Testis (tissue), 3 donors: ENCODE measurements around the gene PITX2. TPM values are rescaled to one million over a fixed set of nuclear protein-coding genes. Genes with fewer than 3 reads are reported as not detected.

Experiments
- DNase-seq: peaks from one replicate; pipeline ENCODE4 v3.0.0-alpha.2; 2019
- H3K27ac ChIP-seq, 2 donors: fragments of 200-600 bp; sonication (generic); one replicate each; pipeline ENCODE4 v1.5.1; 2019
- H3K27me3 ChIP-seq: fragments of 200-600 bp; sonication (generic); one replicate; pipeline ENCODE4 v1.5.1; 2019
- H3K36me3 ChIP-seq: fragments of 200-600 bp; sonication (generic); one replicate; pipeline ENCODE4 v1.5.1; 2017; ENCODE audit warnings: low read depth; ENCODE audit errors: missing control alignments
- H3K4me1 ChIP-seq: fragments of 200-600 bp; sonication (generic); one replicate; pipeline ENCODE4 v1.5.1; 2019
- H3K4me3 ChIP-seq, 2 donors: fragments of 200-600 bp; sonication (generic); one replicate each; pipeline ENCODE4 v1.5.1; 2017 to 2019
- H3K9me3 ChIP-seq: fragments of 200-600 bp; sonication (generic); one replicate; pipeline ENCODE4 v1.5.1; 2017
- CTCF ChIP-seq, 3 experiments: fragments of 450-650 bp in 2 of 3; fragments of 200-600 bp in 1 of 3; sonication (generic) in 1 of 3; IDR thresholded peaks; one replicate each; pipeline ENCODE4 v1.5.1; 2016 to 2019; ENCODE audit warnings: antibody characterized with exemption in 3 of 3, mild to moderate bottlenecking in 2 of 3, moderate library complexity in 1 of 3
- POLR2A ChIP-seq: fragments of 450-650 bp; IDR thresholded peaks from one replicate; pipeline ENCODE4 v1.6.1; 2017; ENCODE audit warnings: antibody characterized with exemption, mild to moderate bottlenecking, moderate library complexity
- WGBS, 2 donors: methylation state at CpG; one replicate each; pipeline ENCODE4 v1.1.5; 2018; 5-methylcytosine and 5-hydroxymethylcytosine counted together
- intact Hi-C: fragments of 100-400 bp; cut with DNase I; formaldehyde crosslinking; loops from one replicate; pipeline ENCODE4 v1.15.1; 2023; ENCODE audit warnings: low total_unique reads
- polyA plus RNA-seq: library from polyadenylated mRNA; stranded (reverse); fragments of 350-450 nt; fragmentation: Illumina TruSeq; extraction: RNeasy Lipid Tissue Mini Kit (QIAGEN cat#74804); gene quantifications from one replicate; pipeline ENCODE4 v1.2.3, GENCODE V29; 2014; ENCODE audit warnings: low read depth, low replicate concordance; ENCODE audit not compliant: insufficient read depth
- total RNA-seq, 2 donors: library from RNA; depleted of rRNA; stranded (reverse); fragments of >200 nt; gene quantifications; one replicate each; pipeline ENCODE4 v1.2.3, GENCODE V29; 2016

The PITX2 gene
- total and polyA plus RNA-seq, 3 donors from 2014 or later, result 0.93 to 2.6 (median 2.3) TPM

- Histone ChIP-seq H3K27me3 (no peaks in the 10 kb centered on the region), H3K36me3 (no peaks in the 10 kb centered on the region), H3K27ac (no peak overlapping the region), H3K4me3 (no peak overlapping the region), H3K9me3 (no peaks in the 10 kb centered on the region), H3K4me1 (peaks cover 9% of the 10 kb centered on the region)
- 30 to 43% methylated on average over 13 of the region's 13 CpGs for WGBS, 2 donors
- intact Hi-C loops, result no loop called here
- DNase-seq, result no peak
- TF ChIP-seq POLR2A, result no peak
- TF ChIP-seq CTCF (IDR thresholded peaks at IDR 0.05), result no peak
Measured at GRCh38 chr4:110626532-110627153, 3.8 kb upstream of the PITX2 start.

GRCh38 chr4:110625576-110626257, 2.8 kb upstream of the PITX2 start:
- intact Hi-C loops, result no loop called here
- TF ChIP-seq CTCF (IDR thresholded peaks at IDR 0.05), result no peak
- no peak for TF ChIP-seq POLR2A

GRCh38 chr4:110624904-110625494, 2.1 kb upstream of the PITX2 start:
- Histone ChIP-seq H3K9me3 (no peaks in the 10 kb centered on the region), H3K36me3 (no peaks in the 10 kb centered on the region), H3K4me3 (no peak overlapping the region), H3K27me3 (no peaks in the 10 kb centered on the region), H3K27ac (no peak overlapping the region), H3K4me1 (peaks cover 9% of the 10 kb centered on the region)
- no peak for DNase-seq
- 30 to 43% methylated on average over 6 of the region's 6 CpGs for WGBS, 2 donors
- TF ChIP-seq POLR2A (no peak), CTCF (IDR thresholded peaks at IDR 0.05) (no peak)
- intact Hi-C loops, result no loop called here

More at GRCh38 chr4:110625576-110626257, 2.8 kb upstream of the PITX2 start:
- no peak for DNase-seq
- no peak overlapping the region for H3K27ac ChIP-seq
- no peaks in the 10 kb centered on the region for H3K9me3 ChIP-seq
- peaks cover 9% of the 10 kb centered on the region for H3K4me1 ChIP-seq
- H3K27me3 ChIP-seq, result no peaks in the 10 kb centered on the region
- 28 to 49% methylated on average over 9 of the region's 9 CpGs for WGBS, 2 donors
- no peaks in the 10 kb centered on the region for H3K36me3 ChIP-seq
- H3K4me3 ChIP-seq, result no peak overlapping the region

DNA sequence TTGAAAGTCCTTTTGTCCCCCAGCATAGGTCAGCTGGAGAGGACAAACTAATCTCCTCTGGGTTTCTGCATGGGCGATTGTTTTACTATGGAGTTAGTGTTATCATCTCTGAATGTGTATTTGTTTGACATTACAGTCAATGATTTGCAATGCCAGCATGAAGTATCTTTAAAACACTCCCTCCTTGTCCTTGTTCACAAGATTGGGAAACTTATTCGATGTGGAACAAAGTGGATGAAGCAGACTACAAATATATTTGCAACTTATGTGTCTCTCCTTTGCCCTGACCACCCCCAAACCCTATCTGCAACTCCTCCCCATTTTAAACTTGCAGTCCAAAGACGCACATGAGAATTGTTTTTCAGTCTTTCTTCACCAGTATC, 1.5 kb upstream of the PITX2 start:
- TF ChIP-seq POLR2A (no peak), CTCF (IDR thresholded peaks at IDR 0.05) (no peak)

More for the DNA sequence above, 1.5 kb upstream of the PITX2 start:
- H3K27ac ChIP-seq, result no peak overlapping the region
- no peaks in the 10 kb centered on the region for H3K27me3 ChIP-seq
- intact Hi-C loops, result no loop called here
- H3K9me3 ChIP-seq, result no peaks in the 10 kb centered on the region
- no peak overlapping the region for H3K4me3 ChIP-seq
- H3K36me3 ChIP-seq, result no peaks in the 10 kb centered on the region
- WGBS, 2 donors, result 21 to 31% methylated on average over 3 of the region's 3 CpGs
- no peak for DNase-seq
- H3K4me1 ChIP-seq, result peaks cover 9% of the 10 kb centered on the region
